H1 (cell line): ENCODE measurements around the gene UGT1A6.

ENCODE experiments used
- CBX5 ChIP-seq: fragments of 300-800, 300-1000 bp; sonication (generic); IDR thresholded peaks from 2 replicates; pipeline ENCODE4 v1.7.1; 2016; ENCODE audit warnings: antibody characterized with exemption, low read length, low read depth
- CEBPB ChIP-seq: IDR thresholded peaks from 2 replicates; pipeline ENCODE4 v1.6.1; 2012; ENCODE audit warnings: low read depth, low read length
- CTBP2 ChIP-seq: IDR thresholded peaks from 2 replicates; pipeline ENCODE4 v1.7.0; 2011; ENCODE audit warnings: borderline replicate concordance, mild to moderate bottlenecking, moderate library complexity, mixed read lengths, low read length; ENCODE audit not compliant: insufficient read depth, insufficient read length
- EP300 ChIP-seq, 2 experiments: IDR thresholded peaks; 1 replicate in 1 of 2; 2 replicates in 1 of 2; pipeline ENCODE4 v1.6.1; 2011 to 2012; ENCODE audit warnings: low read depth in 2 of 2, low read length in 2 of 2, mild to moderate bottlenecking in 2 of 2, borderline replicate concordance in 1 of 2, inconsistent platforms in 1 of 2, moderate library complexity in 1 of 2
- POLR2A ChIP-seq, 2 experiments: IDR thresholded peaks; 1 replicate in 1 of 2; 2 replicates in 1 of 2; pipeline ENCODE4 v1.6.1; 2011; ENCODE audit warnings: low read depth in 2 of 2, low read length in 2 of 2, mild to moderate bottlenecking in 2 of 2; ENCODE audit errors: control extremely low read depth in 1 of 2
- POLR2AphosphoS5 ChIP-seq: IDR thresholded peaks from 2 replicates; pipeline ENCODE4 v1.6.1; 2011; ENCODE audit warnings: low read depth, low read length
- SIN3A ChIP-seq, 2 experiments: IDR thresholded peaks in 1 of 2; conservative IDR thresholded peaks in 1 of 2; 2 replicates each; pipeline ENCODE4 v1.6.1; 2011 to 2012; ENCODE audit warnings: low read length in 2 of 2, improper control_type of control experiment in 1 of 2, low read depth in 1 of 2, mild to moderate bottlenecking in 1 of 2
- TAF1 ChIP-seq: IDR thresholded peaks from 2 replicates; pipeline ENCODE4 v1.6.1; 2011; ENCODE audit warnings: mild to moderate bottlenecking, low read depth, low read length
- TAF7 ChIP-seq: optimal IDR thresholded peaks from 2 replicates; pipeline ENCODE3; 2011; ENCODE audit warnings: low read depth, mild to moderate bottlenecking, inconsistent platforms, low read length, moderate library complexity, borderline replicate concordance
- YY1 ChIP-seq: IDR thresholded peaks from 2 replicates; pipeline ENCODE4 v1.6.1; 2011; ENCODE audit warnings: low read depth, mild to moderate bottlenecking, low read length
- TF ChIP-seq, protein P1 (sequence below), 3 experiments: IDR thresholded peaks; 1 replicate in 2 of 3; 2 replicates in 1 of 3; pipeline versions ENCODE4 v1.5.1 to v1.6.1; 2011; ENCODE audit warnings: low read length in 3 of 3, mild to moderate bottlenecking in 3 of 3, inconsistent platforms in 2 of 3, low read depth in 1 of 3, moderate library complexity in 1 of 3; ENCODE audit not compliant: insufficient read depth in 1 of 3; ENCODE audit errors: control extremely low read depth in 1 of 3

DNA sequence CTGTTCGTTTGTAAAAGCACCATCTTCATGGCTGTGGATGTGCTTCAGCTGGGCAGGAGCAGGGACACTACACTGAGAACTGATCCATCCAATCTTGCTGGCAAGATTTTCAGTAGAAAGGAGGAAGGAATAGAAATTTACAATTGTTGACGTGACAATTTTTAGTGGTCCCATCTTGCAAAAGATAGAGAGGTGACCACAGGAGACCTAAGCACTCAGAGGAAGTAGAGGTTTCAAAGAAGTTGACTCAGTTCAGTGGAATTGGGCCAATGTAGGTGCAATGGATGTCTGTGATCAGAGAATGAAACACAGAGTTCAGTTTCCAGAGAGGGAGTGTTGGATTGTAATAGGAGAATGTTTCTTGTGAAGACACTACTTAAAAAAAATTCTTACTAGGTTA is 21.4 kb downstream of the UGT1A6 start:
- TF ChIP-seq, protein P1, sequence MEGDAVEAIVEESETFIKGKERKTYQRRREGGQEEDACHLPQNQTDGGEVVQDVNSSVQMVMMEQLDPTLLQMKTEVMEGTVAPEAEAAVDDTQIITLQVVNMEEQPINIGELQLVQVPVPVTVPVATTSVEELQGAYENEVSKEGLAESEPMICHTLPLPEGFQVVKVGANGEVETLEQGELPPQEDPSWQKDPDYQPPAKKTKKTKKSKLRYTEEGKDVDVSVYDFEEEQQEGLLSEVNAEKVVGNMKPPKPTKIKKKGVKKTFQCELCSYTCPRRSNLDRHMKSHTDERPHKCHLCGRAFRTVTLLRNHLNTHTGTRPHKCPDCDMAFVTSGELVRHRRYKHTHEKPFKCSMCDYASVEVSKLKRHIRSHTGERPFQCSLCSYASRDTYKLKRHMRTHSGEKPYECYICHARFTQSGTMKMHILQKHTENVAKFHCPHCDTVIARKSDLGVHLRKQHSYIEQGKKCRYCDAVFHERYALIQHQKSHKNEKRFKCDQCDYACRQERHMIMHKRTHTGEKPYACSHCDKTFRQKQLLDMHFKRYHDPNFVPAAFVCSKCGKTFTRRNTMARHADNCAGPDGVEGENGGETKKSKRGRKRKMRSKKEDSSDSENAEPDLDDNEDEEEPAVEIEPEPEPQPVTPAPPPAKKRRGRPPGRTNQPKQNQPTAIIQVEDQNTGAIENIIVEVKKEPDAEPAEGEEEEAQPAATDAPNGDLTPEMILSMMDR (IDR thresholded peaks at IDR 0.05; ENCODE audit: control extremely low read depth in 1 of 3, insufficient read depth in 1 of 3, low read depth in 1 of 3, low read length in 3 of 3): no peak
- TF ChIP-seq YY1: no peak
- no peak for TF ChIP-seq SIN3A (conservative IDR thresholded peaks at IDR 0.05 in 1 of 2, IDR thresholded peaks at IDR 0.05 in 1 of 2; ENCODE audit: low read depth in 1 of 2, low read length in 2 of 2)
- TF ChIP-seq CTBP2: no peak
- no peak for TF ChIP-seq TAF1
- TF ChIP-seq TAF7: no peak
- no peak for TF ChIP-seq POLR2A (IDR thresholded peaks at IDR 0.05; ENCODE audit: control extremely low read depth in 1 of 2, low read depth in 2 of 2, low read length in 2 of 2)
- no peak for TF ChIP-seq POLR2AphosphoS5
- TF ChIP-seq CBX5: no peak
- no peak for TF ChIP-seq CEBPB
- no peak for TF ChIP-seq EP300 (IDR thresholded peaks at IDR 0.05; ENCODE audit: borderline replicate concordance in 1 of 2, low read depth in 2 of 2, low read length in 2 of 2)
